SH-SY5Y (cell line): ENCODE measurements around the gene SPATA2L.

Experiments
- GATA2 ChIP-seq: IDR thresholded peaks from 2 replicates; pipeline ENCODE4 v1.6.1; 2011; ENCODE audit warnings: mild to moderate bottlenecking, low read depth, low read length
- GATA3 ChIP-seq: IDR thresholded peaks from 2 replicates; pipeline ENCODE4 v1.6.1; 2011; ENCODE audit warnings: low read depth, mild to moderate bottlenecking, low read length, moderate library complexity

- TF ChIP-seq GATA2 (no peak), GATA3 (no peak)
These were observed 47.4 kb upstream of the SPATA2L start for GRCh38 chr16:89748921-89749320.
